Upper lobe of left lung (tissue), 6 donors: ENCODE results near the gene TMEM238. TPM values are rescaled to one million over a fixed set of nuclear protein-coding genes. Genes with fewer than 3 reads are reported as not detected.

ENCODE experiments used
- ATAC-seq, 2 donors: fragments of 200-7000 bp; cut with Tn5 transposase; one replicate each; pipeline ENCODE4 v1.9.1; 2022; ENCODE audit warnings: mild to moderate bottlenecking in 2 of 2, moderate library complexity in 2 of 2; ENCODE audit not compliant: low FRiP score in 2 of 2
- DNase-seq, 2 donors: peaks; one replicate each; pipeline ENCODE4 v3.0.0-alpha.2; 2019 to 2020
- H3K27ac ChIP-seq, 4 donors: fragments of 200-600 bp; sonication (generic); one replicate each; pipeline ENCODE4 v1.5.1; 2016 to 2019
- H3K27me3 ChIP-seq, 4 donors: fragments of 200-600 bp; sonication (generic); one replicate each; pipeline ENCODE4 v1.5.1; 2017 to 2019
- H3K36me3 ChIP-seq, 4 donors: fragments of 200-600 bp; sonication (generic); one replicate each; pipeline ENCODE4 v1.5.1; 2016 to 2019
- H3K4me1 ChIP-seq, 4 donors: fragments of 200-600 bp; sonication (generic); one replicate each; pipeline ENCODE4 v1.5.1; 2018 to 2019
- H3K4me3 ChIP-seq, 4 donors: fragments of 200-600 bp; sonication (generic); one replicate each; pipeline ENCODE4 v1.5.1; 2017 to 2019; ENCODE audit warnings: mild to moderate bottlenecking in 2 of 4, moderate library complexity in 1 of 4
- H3K9me3 ChIP-seq, 4 donors: fragments of 200-600 bp; sonication (generic); one replicate each; pipeline ENCODE4 v1.5.1; 2018 to 2019
- EP300 ChIP-seq, 4 donors: sonication (generic); formaldehyde crosslinking; IDR thresholded peaks; one replicate each; pipeline ENCODE4 v1.5.1; 2017; ENCODE audit warnings: antibody characterized with exemption in 4 of 4, control low read depth in 2 of 4
- POLR2A ChIP-seq, 4 donors: fragments of 450-650 bp; IDR thresholded peaks; one replicate each; pipeline ENCODE4 v1.5.1; 2016 to 2017; ENCODE audit warnings: antibody characterized with exemption in 4 of 4, mild to moderate bottlenecking in 2 of 4
- POLR2AphosphoS5 ChIP-seq, 2 donors: sonication (generic); formaldehyde crosslinking; IDR thresholded peaks; one replicate each; pipeline ENCODE4 v1.5.1; 2017; ENCODE audit warnings: antibody characterized with exemption in 2 of 2
- WGBS, 2 donors: methylation state at CpG; one replicate each; pipeline ENCODE4 v1.1.5; 2017 to 2018; 5-methylcytosine and 5-hydroxymethylcytosine counted together
- total RNA-seq, 6 donors: library from RNA; depleted of rRNA in 4 of 6; stranded (reverse); fragments of >200 nt in 4 of 6; gene quantifications; one replicate each; pipeline versions ENCODE4 v1.1.0 to v1.2.1, GENCODE V29; 2016 to 2021
- TF ChIP-seq, protein P1 (sequence below), 6 experiments: fragments of 450-650 bp in 4 of 6; fragments of 200-600 bp in 2 of 6; sonication (generic) in 2 of 6; IDR thresholded peaks; one replicate each; pipeline ENCODE4 v1.5.1; 2016 to 2019; ENCODE audit warnings: antibody characterized with exemption in 6 of 6
- donor health status: DM: no; HTN: no; CAD: no; lungs with moderate emphysema.
- donor health status: DM: no; HTN: yes; CAD: no; lungs with severe emphysema.

The TMEM238 gene
- total RNA-seq, 6 donors from 2014 or later = 22.0 to 54.6 (median 36.0) TPM

DNA sequence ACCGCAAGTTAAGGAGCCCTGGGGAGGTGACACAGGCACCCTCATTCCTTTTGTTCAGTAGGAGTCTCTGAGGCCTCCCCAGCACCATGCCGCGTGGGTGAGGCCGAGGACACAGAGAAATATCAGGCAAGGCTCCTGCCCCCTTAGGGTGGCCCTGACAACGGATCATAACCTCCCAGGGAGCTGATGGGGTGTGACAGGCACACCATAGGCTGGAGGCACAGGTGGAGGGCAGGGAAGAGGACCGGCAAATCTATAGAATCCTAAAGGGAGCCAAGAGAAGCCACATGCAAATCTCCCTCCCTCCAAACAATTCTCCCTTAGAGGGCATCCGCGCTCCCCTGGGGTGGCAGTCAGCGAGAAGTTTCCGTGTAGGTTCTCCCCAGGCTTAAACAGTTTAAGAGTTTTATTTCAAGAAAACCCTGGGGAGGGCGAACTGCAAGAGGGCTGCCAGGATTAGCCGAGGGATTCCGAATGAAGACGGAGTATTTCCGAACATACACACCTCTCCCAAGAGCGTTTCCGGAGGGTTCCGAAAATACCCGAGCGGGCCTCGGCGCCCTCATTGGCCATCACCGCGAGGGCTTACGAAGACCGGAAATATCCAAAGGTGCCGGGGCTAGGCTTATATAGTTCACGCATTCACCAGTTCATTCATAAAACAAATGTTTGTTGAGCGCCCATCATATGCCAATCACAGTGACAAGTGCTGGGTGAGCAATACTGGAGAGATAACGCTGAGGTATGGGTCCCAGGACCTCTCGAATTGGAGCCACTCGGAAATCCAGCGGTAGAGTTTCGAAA lies 1.0 kb upstream of the TMEM238 start:
- 0 to 5% methylated on average over 8 to 34 of the region's 34 CpGs for WGBS, 2 donors
- Histone ChIP-seq H3K36me3 (peaks cover 12 to 37% (median 26%) of the 10 kb centered on the region in 4 donors), H3K4me1 (peaks cover 40 to 59% (median 44%) of the 10 kb centered on the region in 4 donors), H3K9me3 (no peaks in the 10 kb centered on the region), H3K27me3 (no peaks in the 10 kb centered on the region), H3K4me3 (peak overlapping the region; percentile 22 to 99 (median 85)), H3K27ac (peak overlapping the region; percentile 91 to 97 (median 92))
- TF ChIP-seq POLR2A (IDR thresholded peaks at IDR 0.05) (no peak), POLR2AphosphoS5 (IDR thresholded peaks at IDR 0.05) (no peak), EP300 (IDR thresholded peaks at IDR 0.05) (no peak)
- TF ChIP-seq, protein P1, sequence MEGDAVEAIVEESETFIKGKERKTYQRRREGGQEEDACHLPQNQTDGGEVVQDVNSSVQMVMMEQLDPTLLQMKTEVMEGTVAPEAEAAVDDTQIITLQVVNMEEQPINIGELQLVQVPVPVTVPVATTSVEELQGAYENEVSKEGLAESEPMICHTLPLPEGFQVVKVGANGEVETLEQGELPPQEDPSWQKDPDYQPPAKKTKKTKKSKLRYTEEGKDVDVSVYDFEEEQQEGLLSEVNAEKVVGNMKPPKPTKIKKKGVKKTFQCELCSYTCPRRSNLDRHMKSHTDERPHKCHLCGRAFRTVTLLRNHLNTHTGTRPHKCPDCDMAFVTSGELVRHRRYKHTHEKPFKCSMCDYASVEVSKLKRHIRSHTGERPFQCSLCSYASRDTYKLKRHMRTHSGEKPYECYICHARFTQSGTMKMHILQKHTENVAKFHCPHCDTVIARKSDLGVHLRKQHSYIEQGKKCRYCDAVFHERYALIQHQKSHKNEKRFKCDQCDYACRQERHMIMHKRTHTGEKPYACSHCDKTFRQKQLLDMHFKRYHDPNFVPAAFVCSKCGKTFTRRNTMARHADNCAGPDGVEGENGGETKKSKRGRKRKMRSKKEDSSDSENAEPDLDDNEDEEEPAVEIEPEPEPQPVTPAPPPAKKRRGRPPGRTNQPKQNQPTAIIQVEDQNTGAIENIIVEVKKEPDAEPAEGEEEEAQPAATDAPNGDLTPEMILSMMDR (IDR thresholded peaks at IDR 0.05) = no peak
- ATAC-seq = peak; percentile 92 to 94
- peak; percentile 94 to 96 for DNase-seq

DNA sequence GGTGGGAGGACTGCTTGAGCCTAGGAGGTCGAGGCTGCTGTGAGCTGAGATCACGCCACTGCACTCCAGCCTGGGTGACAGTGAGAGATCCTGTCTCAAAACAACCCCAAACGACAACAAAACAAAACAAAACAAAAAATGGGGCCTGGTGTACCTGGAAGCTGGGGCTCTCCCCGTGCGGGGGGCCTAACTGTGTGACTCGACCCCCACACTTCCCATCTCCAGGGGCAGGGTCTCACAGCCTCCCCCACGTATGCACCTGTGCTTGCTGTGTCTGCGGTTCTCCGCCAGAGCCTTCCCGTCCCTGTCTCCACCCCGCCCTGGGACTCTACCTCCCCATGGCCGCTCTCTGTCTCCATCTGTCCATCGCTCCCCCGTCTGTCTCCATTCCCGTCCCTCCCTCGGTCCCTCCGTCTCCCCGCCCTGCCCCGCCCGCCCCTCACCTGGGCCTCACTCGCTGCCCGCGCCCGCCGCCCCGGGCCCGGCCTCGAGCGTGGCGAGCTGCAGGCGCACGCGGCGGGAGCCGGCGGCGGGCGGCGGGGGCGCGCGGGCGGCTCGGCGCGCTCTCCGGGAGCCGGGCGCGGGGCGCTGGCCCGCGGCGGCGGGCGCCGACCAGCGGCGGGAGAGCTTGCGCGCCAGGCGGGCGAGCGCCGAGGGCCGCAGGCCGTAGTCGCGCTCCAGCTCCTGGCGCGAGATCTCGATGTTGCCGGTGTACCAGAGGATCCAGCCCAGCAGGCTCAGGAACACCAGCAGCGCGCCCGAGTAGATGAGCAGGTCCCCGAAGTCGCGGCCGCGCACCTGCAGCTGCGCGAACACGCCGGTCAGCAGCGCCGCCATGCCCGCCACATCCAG lies 587 bp downstream of the TMEM238 start:
- Histone ChIP-seq H3K4me3 (peak overlapping the region; percentile 47 to 99 (median 85)), H3K36me3 (peaks cover 9 to 21% (median 10%) of the 10 kb centered on the region in 4 donors), H3K27me3 (no peaks in the 10 kb centered on the region), H3K4me1 (peaks cover 37 to 43% (median 37%) of the 10 kb centered on the region in 4 donors), H3K27ac (peak overlapping the region; percentile 91 to 97 (median 92)), H3K9me3 (no peaks in the 10 kb centered on the region)
- TF ChIP-seq POLR2A (IDR thresholded peaks at IDR 0.05) (no peak), EP300 (IDR thresholded peaks at IDR 0.05) (no peak), POLR2AphosphoS5 (IDR thresholded peaks at IDR 0.05) (no peak)
- TF ChIP-seq, protein P1 (IDR thresholded peaks at IDR 0.05) = peak; percentile 13 to 67 (median 48)
- 13 to 29% methylated on average over 9 to 24 of the region's 88 CpGs for WGBS, 2 donors
- ATAC-seq (peak in 1 of 2 donors; percentile 27), DNase-seq (peak in 1 of 2 donors; percentile 54)

DNA sequence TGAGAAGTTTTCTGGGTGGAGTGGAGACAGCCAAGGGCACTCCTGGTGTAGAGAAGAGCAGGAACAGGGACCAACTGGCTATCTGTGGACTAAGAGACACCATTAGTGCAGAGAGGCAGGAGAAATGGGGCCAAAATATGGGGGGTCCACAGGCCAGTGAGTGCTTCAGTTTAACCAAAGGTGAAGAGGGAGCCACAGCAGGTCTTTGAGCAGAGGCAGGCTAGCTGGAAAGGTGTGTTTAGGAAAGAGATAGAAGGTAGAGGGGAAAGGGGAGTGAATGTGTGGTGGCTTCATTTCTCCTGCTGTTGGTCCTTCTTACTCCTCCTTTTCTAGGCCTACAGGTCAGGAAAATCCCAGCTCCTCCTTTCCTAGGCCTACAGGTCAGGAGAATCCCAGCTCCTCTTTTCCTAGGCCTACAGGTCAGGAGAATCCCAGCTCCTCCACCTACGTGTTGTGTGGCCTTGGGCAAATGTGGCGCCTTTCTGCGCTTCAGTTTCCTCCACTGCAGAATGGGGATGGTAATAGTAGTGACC lies 1.5 kb downstream of the TMEM238 start:
- Histone ChIP-seq H3K36me3 (peaks cover under 1 to 12% (median 2%) of the 10 kb centered on the region in 4 donors), H3K27me3 (peaks cover 0 to 3% (median 0%) of the 10 kb centered on the region in 4 donors), H3K4me3 (peak overlapping the region in 1 of 4 donors; percentile 99), H3K9me3 (no peaks in the 10 kb centered on the region), H3K27ac (no peak overlapping the region), H3K4me1 (peaks cover 28 to 34% (median 28%) of the 10 kb centered on the region in 4 donors)
- WGBS, 2 donors = 90 to 96% methylated on average over 3 of the region's 3 CpGs
- no peak for ATAC-seq
- TF ChIP-seq, protein P1 (IDR thresholded peaks at IDR 0.05) = no peak
- TF ChIP-seq POLR2A (IDR thresholded peaks at IDR 0.05) = no peak
- no peak for TF ChIP-seq POLR2AphosphoS5 (IDR thresholded peaks at IDR 0.05)
- TF ChIP-seq EP300 (IDR thresholded peaks at IDR 0.05) = no peak
- no peak for DNase-seq

DNA sequence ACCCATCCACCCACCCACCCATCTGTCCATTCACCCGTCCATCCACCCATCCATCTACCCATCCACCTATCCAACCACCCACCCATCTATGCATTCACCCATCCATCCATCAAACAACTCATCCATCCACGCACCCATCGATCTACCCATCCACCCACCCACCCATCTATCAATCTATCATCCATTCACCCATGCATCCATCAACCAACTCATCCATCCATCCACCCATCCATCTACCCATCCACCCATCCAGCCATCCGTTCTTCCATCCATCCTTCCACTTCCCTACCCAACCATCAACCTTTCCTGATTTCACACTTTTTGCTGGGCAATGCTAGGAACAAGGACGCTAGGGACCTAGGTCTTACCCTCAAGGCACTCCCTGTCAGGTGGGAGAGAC lies 2.1 kb downstream of the TMEM238 start:
- Histone ChIP-seq H3K9me3 (no peaks in the 10 kb centered on the region), H3K36me3 (peaks cover 0 to 6% (median 0%) of the 10 kb centered on the region in 4 donors), H3K27me3 (peaks cover 0 to 3% (median 0%) of the 10 kb centered on the region in 4 donors), H3K27ac (no peak overlapping the region), H3K4me3 (no peak overlapping the region), H3K4me1 (peaks cover 22 to 28% (median 22%) of the 10 kb centered on the region in 4 donors)
- ATAC-seq = no peak
- WGBS, 2 donors = 99 to 100% methylated on average over 5 of the region's 5 CpGs
- TF ChIP-seq POLR2A (IDR thresholded peaks at IDR 0.05) (no peak), POLR2AphosphoS5 (IDR thresholded peaks at IDR 0.05) (no peak), EP300 (IDR thresholded peaks at IDR 0.05) (no peak)
- TF ChIP-seq, protein P1 (IDR thresholded peaks at IDR 0.05) = no peak
- no peak for DNase-seq
